Lower leg skin (tissue), 4 donors: Measurements from ENCODE around the gene F7. TPM values are rescaled to one million over a fixed set of nuclear protein-coding genes. Genes with fewer than 3 reads are reported as not detected.
A peak's percentile ranks its signal among the peaks of the same experiment; 100 is the strongest.

Experiments used
- DNase-seq, 2 donors: peaks; one replicate each; pipeline ENCODE4 v3.0.0-alpha.2; 2019; ENCODE audit warnings: low spot score in 2 of 2
- H3K4me3 ChIP-seq: fragments of 200-600 bp; sonication (generic); 2 replicates; pipeline ENCODE4 v1.5.1; 2017; ENCODE audit warnings: mild to moderate bottlenecking, low read depth; ENCODE audit not compliant: poor library complexity, severe bottlenecking
- CTCF ChIP-seq, 3 donors: fragments of 450-650 bp; IDR thresholded peaks; one replicate each; pipeline ENCODE4 v1.5.1; 2016; ENCODE audit warnings: antibody characterized with exemption in 3 of 3, mild to moderate bottlenecking in 3 of 3, moderate library complexity in 2 of 3
- POLR2A ChIP-seq, 2 donors: fragments of 450-650 bp; IDR thresholded peaks; one replicate each; pipeline ENCODE4 v1.6.1; 2016 to 2017; ENCODE audit warnings: antibody characterized with exemption in 2 of 2, mild to moderate bottlenecking in 1 of 2, moderate library complexity in 1 of 2
- WGBS, 2 donors: methylation state at CpG; one replicate each; pipeline ENCODE4 v1.1.5; 2018; 5-methylcytosine and 5-hydroxymethylcytosine counted together
- intact Hi-C: fragments of 100-400 bp; cut with DNase I; formaldehyde crosslinking; loops from one replicate; pipeline ENCODE4 v1.15.0; 2023; ENCODE audit warnings: low total_unique reads
- total RNA-seq, 4 donors: library from RNA; depleted of rRNA; stranded (reverse); fragments of >200 nt; gene quantifications; one replicate each; pipeline ENCODE4 v1.1.0, GENCODE V29; 2016

Gene F7
- total RNA-seq, 4 donors from 2014 or later, result 0.13 TPM; not detected in 3

GRCh38 chr13:113116871-113117271, 11.3 kb downstream of the F7 start:
- TF ChIP-seq POLR2A (IDR thresholded peaks at IDR 0.05), result no peak
- no peak for TF ChIP-seq CTCF (IDR thresholded peaks at IDR 0.05)
- DNase-seq, result peak in 1 of 2 donors; percentile 57
- WGBS, 2 donors, result 82 to 87% methylated on average over 10 of the region's 10 CpGs
- intact Hi-C loops, result no loop called here
- no peak overlapping the region for H3K4me3 ChIP-seq

- 81 to 90% methylated on average over 23 to 25 of the region's 26 CpGs for WGBS, 2 donors
- H3K4me3 ChIP-seq, result no peak overlapping the region
- intact Hi-C loops, result no loop called here
- no peak for TF ChIP-seq CTCF (IDR thresholded peaks at IDR 0.05)
- TF ChIP-seq POLR2A (IDR thresholded peaks at IDR 0.05), result no peak
- peak in 1 of 2 donors; percentile 74 for DNase-seq
These were observed 11.8 kb downstream of the F7 start for GRCh38 chr13:113117335-113117872.

GRCh38 chr13:113117911-113118260, 12.3 kb downstream of the F7 start:
- intact Hi-C loops, result no loop called here
- H3K4me3 ChIP-seq, result no peak overlapping the region
- DNase-seq, result peak in 1 of 2 donors; percentile 63
- TF ChIP-seq CTCF (IDR thresholded peaks at IDR 0.05) (no peak), POLR2A (IDR thresholded peaks at IDR 0.05) (no peak)
- 87 to 89% methylated on average over 8 to 9 of the region's 9 CpGs for WGBS, 2 donors

GRCh38 chr13:113118261-113119021, 12.8 kb downstream of the F7 start:
- WGBS, 2 donors, result 92 to 93% methylated on average over 26 to 36 of the region's 42 CpGs
- intact Hi-C loops, result no loop called here
- peak in 1 of 2 donors; percentile 76 for DNase-seq
- H3K4me3 ChIP-seq, result no peak overlapping the region
- TF ChIP-seq POLR2A (IDR thresholded peaks at IDR 0.05) (no peak), CTCF (IDR thresholded peaks at IDR 0.05) (no peak)

GRCh38 chr13:113119166-113119821, 13.7 kb downstream of the F7 start:
- TF ChIP-seq CTCF (IDR thresholded peaks at IDR 0.05) (no peak), POLR2A (IDR thresholded peaks at IDR 0.05) (no peak)
- intact Hi-C loops, result no loop called here
- H3K4me3 ChIP-seq, result no peak overlapping the region
- DNase-seq, result peak in 1 of 2 donors; percentile 17
- 87 to 95% methylated on average over 16 of the region's 16 CpGs for WGBS, 2 donors
